Endothelial cell of umbilical vein (primary cell): ENCODE results near the gene ECI1. TPM values are rescaled to one million over a fixed set of nuclear protein-coding genes. Genes with fewer than 3 reads are reported as not detected.

ENCODE experiments used
- BruUV-seq: library from RNA; stranded (reverse); fragments of 400-500 nt; replicated peaks from 2 replicates; lab custom pipeline; 2021; lab: Mats Ljungman, UMichigan
- CTCF ChIA-PET: fragments of 300-600, 350-600 bp; sonication (Branson Sonifier 250); formaldehyde crosslinking; loops from one replicate; lab custom pipeline; 2021; ENCODE audit warnings: antibody characterized with exemption, inconsistent platforms; lab: Charles Lee
- POLR2A ChIA-PET: fragments of 300-600, 350-600 bp; sonication (Branson Sonifier 250); formaldehyde crosslinking; loops from one replicate; lab custom pipeline; 2021; ENCODE audit warnings: antibody characterized with exemption, inconsistent platforms; lab: Charles Lee
- DNase-seq: peaks from one replicate; pipeline ENCODE4 v3.0.0-alpha.2; 2011; ENCODE audit warnings: low read depth, low spot score
- FAIRE-seq: peaks from 2 replicates; lab custom pipeline; 2011; peaks lifted over from hg19 to GRCh38; lab: Jason Lieb, UNC
- H2AFZ ChIP-seq: 2 replicates; pipeline ENCODE4 v1.6.0; 2012; ENCODE audit warnings: low read depth, low read length, control low read depth, inconsistent platforms
- H3K27ac ChIP-seq: 2 replicates; pipeline ENCODE4 v1.5.1; 2011; ENCODE audit warnings: low read depth, mild to moderate bottlenecking, control low read depth, low read length, moderate library complexity; ENCODE audit not compliant: insufficient read depth
- H3K27me3 ChIP-seq, 2 experiments: 2 replicates each; pipeline versions ENCODE4 v1.6.0 to v1.6.1; 2011; ENCODE audit warnings: low read length in 2 of 2, mixed read lengths in 1 of 2; ENCODE audit not compliant: control insufficient read depth in 2 of 2, insufficient read depth in 2 of 2
- H3K36me3 ChIP-seq, 2 experiments: 2 replicates in 1 of 2; 3 replicates in 1 of 2; pipeline ENCODE4 v1.5.1; 2011; ENCODE audit warnings: low read length in 2 of 2, mild to moderate bottlenecking in 1 of 2, moderate library complexity in 1 of 2; ENCODE audit not compliant: control insufficient read depth in 2 of 2, insufficient read depth in 2 of 2; ENCODE audit errors: extremely low read depth in 1 of 2
- H3K4me1 ChIP-seq: 3 replicates; pipeline ENCODE4 v1.5.1; 2011; ENCODE audit warnings: mild to moderate bottlenecking, low read length; ENCODE audit not compliant: control insufficient read depth, insufficient read depth; ENCODE audit errors: extremely low read depth
- H3K4me2 ChIP-seq: 2 replicates; pipeline ENCODE4 v1.6.1; 2011; ENCODE audit warnings: low read length, control low read depth, mixed read lengths; ENCODE audit not compliant: insufficient read depth
- H3K4me3 ChIP-seq, 3 experiments: fragments of 200-600 bp in 1 of 3; sonication (generic), shearing (Covaris generic) in 1 of 3; replicated peaks in 1 of 3; 2 replicates each; pipeline ENCODE4 v1.5.1; 2011 to 2016; ENCODE audit warnings: control low read depth in 3 of 3, low read length in 3 of 3, mild to moderate bottlenecking in 2 of 3, inconsistent platforms in 1 of 3, low read depth in 1 of 3, moderate library complexity in 1 of 3; ENCODE audit not compliant: insufficient read depth in 1 of 3
- H3K79me2 ChIP-seq: 2 replicates; pipeline ENCODE4 v1.6.0; 2012; ENCODE audit warnings: low read length, inconsistent platforms; ENCODE audit not compliant: control insufficient read depth, insufficient read depth
- H3K9ac ChIP-seq: replicated peaks from 2 replicates; pipeline ENCODE3; 2011; ENCODE audit warnings: low read length, control low read depth; ENCODE audit not compliant: insufficient read depth; ENCODE audit errors: extremely low read depth
- H3K9me1 ChIP-seq: replicated peaks from 3 replicates; pipeline ENCODE4 v1.6.0; 2011; ENCODE audit warnings: mild to moderate bottlenecking, low read length; ENCODE audit not compliant: control insufficient read depth, insufficient read depth; ENCODE audit errors: extremely low read depth
- H3K9me3 ChIP-seq: replicated peaks from 2 replicates; pipeline ENCODE4 v1.5.1; 2012; ENCODE audit warnings: low read length, inconsistent platforms; ENCODE audit not compliant: control insufficient read depth, insufficient read depth
- H4K20me1 ChIP-seq: replicated peaks from 2 replicates; pipeline ENCODE3; 2011; ENCODE audit warnings: mild to moderate bottlenecking, low read length; ENCODE audit not compliant: control insufficient read depth, insufficient read depth; ENCODE audit errors: extremely low read depth
- EZH2 ChIP-seq: IDR thresholded peaks from 2 replicates; pipeline ENCODE4 v1.6.1; 2012; ENCODE audit warnings: borderline replicate concordance, low read depth, mild to moderate bottlenecking, moderate library complexity, low read length, inconsistent platforms; ENCODE audit not compliant: severe bottlenecking
- GATA2 ChIP-seq: IDR thresholded peaks from 2 replicates; pipeline ENCODE4 v1.7.0; 2011; ENCODE audit warnings: low read depth, mild to moderate bottlenecking, moderate library complexity, mixed read lengths, low read length; ENCODE audit not compliant: insufficient read length, insufficient read depth
- JUN ChIP-seq: IDR thresholded peaks from 2 replicates; pipeline ENCODE4 v1.6.1; 2011; ENCODE audit warnings: borderline replicate concordance, low read depth; ENCODE audit not compliant: insufficient read length, insufficient read depth
- POLR2A ChIP-seq: IDR thresholded peaks from 2 replicates; pipeline ENCODE4 v1.6.1; 2012; ENCODE audit warnings: low read depth, mild to moderate bottlenecking, control low read depth, low read length
- POLR2AphosphoS5 ChIP-seq: IDR thresholded peaks from 2 replicates; pipeline ENCODE4 v1.6.1; 2012; ENCODE audit warnings: low read depth, mild to moderate bottlenecking, control low read depth, low read length, moderate library complexity; ENCODE audit not compliant: insufficient read depth
- dilution Hi-C: fragments of 300-500 bp; cut with MboI; formaldehyde crosslinking; loops from one replicate; pipeline ENCODE4 v1.15.0; 2019; ENCODE audit warnings: low sequenced_read_pairs; ENCODE audit not compliant: extremely low pct_ligation_motif_present
- intact Hi-C: fragments of 100-400 bp; cut with micrococcal nuclease; formaldehyde crosslinking; loops from one replicate; pipeline ENCODE4 v1.10.0; 2022
- polyA plus RNA-seq, 4 experiments: library from polyadenylated mRNA; depleted of rRNA in 3 of 4; stranded (reverse) in 3 of 4; unstranded in 1 of 4; fragments of >200 nt; gene quantifications; 2 replicates each; pipeline versions ENCODE4 v1.2.1 to v1.2.3, GENCODE V29; 2011 to 2012; ENCODE audit warnings: missing spikeins in 1 of 4
- total RNA-seq: library from RNA; stranded (reverse); gene quantifications from 2 replicates; pipeline ENCODE4 v1.2.3, GENCODE V29; 2021
- TF ChIP-seq, protein P1 (sequence below), 2 donors: IDR thresholded peaks; 1 replicate in 1 of 2; 2 replicates in 1 of 2; pipeline ENCODE4 v1.5.1; 2011; ENCODE audit warnings: low read length in 2 of 2, mild to moderate bottlenecking in 2 of 2, moderate library complexity in 2 of 2, control low read depth in 1 of 2, inconsistent platforms in 1 of 2, low read depth in 1 of 2; ENCODE audit not compliant: insufficient read depth in 1 of 2; ENCODE audit errors: extremely low read depth in 1 of 2

ECI1 gene
- total and polyA plus RNA-seq, 2 donors (not counting 3 experiments of a cell fraction or from before 2014, with no cell fraction given): 43.6 to 48.3 TPM

DNA sequence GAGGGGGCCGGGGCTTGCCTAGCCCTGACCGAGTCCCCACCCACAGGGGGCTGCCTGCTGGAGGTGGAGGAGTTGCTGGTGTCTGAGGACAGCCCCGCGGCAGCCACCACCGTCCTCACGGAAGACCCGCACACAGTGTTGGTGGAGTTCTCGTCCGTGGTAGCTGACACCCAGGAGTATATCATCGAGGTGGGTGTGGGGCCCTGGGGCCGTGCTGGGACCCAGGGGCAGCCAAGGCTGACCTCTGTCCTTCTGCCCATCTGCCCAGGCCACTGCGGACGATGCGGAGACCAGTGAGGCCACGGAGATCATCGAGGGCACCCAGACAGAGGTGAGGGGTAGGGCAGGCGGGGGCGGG is 16.6 kb downstream of the ECI1 start:
- CTCF ChIA-PET: no interaction called here
- no peaks in the 10 kb centered on the region for H3K9me3 ChIP-seq
- no TSS peak for BruUV-seq
- no peaks in the 10 kb centered on the region for H3K9me1 ChIP-seq
- intact Hi-C loops (no loop called here), dilution Hi-C loops (no loop called here)
- no peak overlapping the region for H3K27ac ChIP-seq
- POLR2A ChIA-PET: no interaction called here
- no peaks in the 10 kb centered on the region for H4K20me1 ChIP-seq
- no peak overlapping the region for H3K4me2 ChIP-seq
- H2AFZ ChIP-seq: no peak overlapping the region
- H3K9ac ChIP-seq: no peak overlapping the region
- H3K79me2 ChIP-seq: no peaks in the 10 kb centered on the region
- FAIRE-seq (no peak), DNase-seq (no peak)
- TF ChIP-seq, protein P1, sequence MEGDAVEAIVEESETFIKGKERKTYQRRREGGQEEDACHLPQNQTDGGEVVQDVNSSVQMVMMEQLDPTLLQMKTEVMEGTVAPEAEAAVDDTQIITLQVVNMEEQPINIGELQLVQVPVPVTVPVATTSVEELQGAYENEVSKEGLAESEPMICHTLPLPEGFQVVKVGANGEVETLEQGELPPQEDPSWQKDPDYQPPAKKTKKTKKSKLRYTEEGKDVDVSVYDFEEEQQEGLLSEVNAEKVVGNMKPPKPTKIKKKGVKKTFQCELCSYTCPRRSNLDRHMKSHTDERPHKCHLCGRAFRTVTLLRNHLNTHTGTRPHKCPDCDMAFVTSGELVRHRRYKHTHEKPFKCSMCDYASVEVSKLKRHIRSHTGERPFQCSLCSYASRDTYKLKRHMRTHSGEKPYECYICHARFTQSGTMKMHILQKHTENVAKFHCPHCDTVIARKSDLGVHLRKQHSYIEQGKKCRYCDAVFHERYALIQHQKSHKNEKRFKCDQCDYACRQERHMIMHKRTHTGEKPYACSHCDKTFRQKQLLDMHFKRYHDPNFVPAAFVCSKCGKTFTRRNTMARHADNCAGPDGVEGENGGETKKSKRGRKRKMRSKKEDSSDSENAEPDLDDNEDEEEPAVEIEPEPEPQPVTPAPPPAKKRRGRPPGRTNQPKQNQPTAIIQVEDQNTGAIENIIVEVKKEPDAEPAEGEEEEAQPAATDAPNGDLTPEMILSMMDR (IDR thresholded peaks at IDR 0.05; ENCODE audit: extremely low read depth in 1 of 2, insufficient read depth in 1 of 2, low read depth in 1 of 2, low read length in 2 of 2): no peak
- TF ChIP-seq EZH2 (no peak), POLR2A (no peak), JUN (no peak), GATA2 (no peak), POLR2AphosphoS5 (no peak)
- peaks cover 9 to 42% of the 10 kb centered on the region in 2 experiments for H3K36me3 ChIP-seq
- no peak overlapping the region for H3K4me3 ChIP-seq
- peaks cover 10% of the 10 kb centered on the region for H3K4me1 ChIP-seq
- H3K27me3 ChIP-seq: peaks cover 5 to 18% of the 10 kb centered on the region in 2 experiments
